PFSK-1 (cell line): ENCODE results near the gene MYOF.

Experiments
- POLR2AphosphoS5 ChIP-seq: IDR thresholded peaks from 2 replicates; pipeline ENCODE4 v1.6.1; 2012; ENCODE audit warnings: low read depth, mild to moderate bottlenecking, control low read depth, low read length, moderate library complexity
- SIN3A ChIP-seq: IDR thresholded peaks from 2 replicates; pipeline ENCODE4 v1.6.1; 2012; ENCODE audit warnings: mild to moderate bottlenecking, low read length, moderate library complexity, borderline replicate concordance; ENCODE audit not compliant: insufficient read depth
- TF ChIP-seq, protein P1 (sequence below), 2 experiments: IDR thresholded peaks; 2 replicates each; pipeline versions ENCODE4 v1.6.1 to v1.8.0; 2011 to 2012; ENCODE audit warnings: low read depth in 2 of 2, low read length in 2 of 2, control low read depth in 1 of 2, inconsistent platforms in 1 of 2, mild to moderate bottlenecking in 1 of 2, moderate library complexity in 1 of 2; ENCODE audit not compliant: insufficient read depth in 1 of 2

DNA sequence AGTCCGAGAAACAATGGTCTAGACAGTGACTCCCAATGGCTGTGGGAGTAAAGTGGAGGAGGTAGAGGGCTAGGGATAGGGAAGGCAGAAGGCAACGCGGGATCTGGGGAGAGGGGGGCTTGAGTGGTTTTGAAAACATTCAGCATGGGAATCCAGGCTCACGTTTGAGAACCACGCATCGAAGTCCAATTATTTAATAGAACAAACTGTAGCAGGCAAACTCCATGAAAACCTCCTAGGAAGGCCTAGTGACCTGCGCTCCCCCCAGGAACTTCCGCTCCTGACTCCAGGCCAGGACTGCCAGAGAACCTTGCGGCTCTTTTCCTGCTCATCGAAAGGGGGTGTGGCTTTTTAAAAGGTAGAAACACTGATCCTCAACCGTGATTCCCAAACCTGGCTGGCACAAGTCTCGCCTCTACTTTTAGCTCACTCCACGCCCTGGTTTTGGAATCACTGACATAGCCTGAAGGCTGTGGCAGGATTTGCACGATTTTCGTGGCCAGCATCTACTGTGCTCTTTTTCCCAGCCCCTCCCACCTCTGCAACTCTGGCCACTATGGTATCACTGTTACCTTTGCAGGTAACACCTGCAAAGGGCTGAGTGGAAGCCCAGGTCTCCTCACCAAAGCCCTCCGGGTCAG is 43.4 kb downstream of the MYOF start:
- no peak for TF ChIP-seq POLR2AphosphoS5
- TF ChIP-seq SIN3A, result no peak
- TF ChIP-seq, protein P1, sequence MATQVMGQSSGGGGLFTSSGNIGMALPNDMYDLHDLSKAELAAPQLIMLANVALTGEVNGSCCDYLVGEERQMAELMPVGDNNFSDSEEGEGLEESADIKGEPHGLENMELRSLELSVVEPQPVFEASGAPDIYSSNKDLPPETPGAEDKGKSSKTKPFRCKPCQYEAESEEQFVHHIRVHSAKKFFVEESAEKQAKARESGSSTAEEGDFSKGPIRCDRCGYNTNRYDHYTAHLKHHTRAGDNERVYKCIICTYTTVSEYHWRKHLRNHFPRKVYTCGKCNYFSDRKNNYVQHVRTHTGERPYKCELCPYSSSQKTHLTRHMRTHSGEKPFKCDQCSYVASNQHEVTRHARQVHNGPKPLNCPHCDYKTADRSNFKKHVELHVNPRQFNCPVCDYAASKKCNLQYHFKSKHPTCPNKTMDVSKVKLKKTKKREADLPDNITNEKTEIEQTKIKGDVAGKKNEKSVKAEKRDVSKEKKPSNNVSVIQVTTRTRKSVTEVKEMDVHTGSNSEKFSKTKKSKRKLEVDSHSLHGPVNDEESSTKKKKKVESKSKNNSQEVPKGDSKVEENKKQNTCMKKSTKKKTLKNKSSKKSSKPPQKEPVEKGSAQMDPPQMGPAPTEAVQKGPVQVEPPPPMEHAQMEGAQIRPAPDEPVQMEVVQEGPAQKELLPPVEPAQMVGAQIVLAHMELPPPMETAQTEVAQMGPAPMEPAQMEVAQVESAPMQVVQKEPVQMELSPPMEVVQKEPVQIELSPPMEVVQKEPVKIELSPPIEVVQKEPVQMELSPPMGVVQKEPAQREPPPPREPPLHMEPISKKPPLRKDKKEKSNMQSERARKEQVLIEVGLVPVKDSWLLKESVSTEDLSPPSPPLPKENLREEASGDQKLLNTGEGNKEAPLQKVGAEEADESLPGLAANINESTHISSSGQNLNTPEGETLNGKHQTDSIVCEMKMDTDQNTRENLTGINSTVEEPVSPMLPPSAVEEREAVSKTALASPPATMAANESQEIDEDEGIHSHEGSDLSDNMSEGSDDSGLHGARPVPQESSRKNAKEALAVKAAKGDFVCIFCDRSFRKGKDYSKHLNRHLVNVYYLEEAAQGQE (IDR thresholded peaks at IDR 0.05; ENCODE audit: insufficient read depth in 1 of 2, low read depth in 2 of 2, low read length in 2 of 2), result no peak
